Inferior parietal cortex (tissue), 1 donor: ENCODE measurements around the gene WSCD1.

ENCODE experiments used
- DNase-seq: peaks from one replicate; pipeline ENCODE4 v3.0.0-alpha.2; 2016; ENCODE audit errors: extremely low spot score

The WSCD1 gene

GRCh38 chr17:6085812-6086211 lies 15.6 kb downstream of the WSCD1 start:
- no peak for DNase-seq

GRCh38 chr17:6086603-6087400 lies 16.6 kb downstream of the WSCD1 start:
- no peak for DNase-seq

GRCh38 chr17:6088141-6088540 lies 18.0 kb downstream of the WSCD1 start:
- no peak for DNase-seq

DNA sequence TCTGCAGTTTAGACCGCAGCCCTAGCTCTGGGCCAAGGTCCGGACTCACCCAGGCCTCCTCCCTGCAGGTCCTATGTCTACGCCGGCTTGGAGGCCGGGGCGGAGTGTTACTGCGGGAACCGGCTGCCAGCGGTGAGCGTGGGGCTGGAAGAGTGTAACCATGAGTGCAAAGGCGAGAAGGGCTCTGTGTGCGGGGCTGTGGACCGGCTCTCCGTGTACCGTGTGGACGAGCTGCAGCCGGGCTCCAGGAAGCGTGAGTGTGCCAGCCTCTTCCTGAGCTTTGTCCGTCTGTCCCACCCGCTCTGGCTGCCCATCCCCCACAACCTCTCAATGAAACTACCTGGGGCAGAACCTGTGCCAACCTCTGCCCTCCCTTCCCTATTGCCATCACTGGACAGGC lies 20.1 kb downstream of the WSCD1 start:
- no peak for DNase-seq

- no peak for DNase-seq
These were observed 22.2 kb downstream of the WSCD1 start for GRCh38 chr17:6092182-6092902.

GRCh38 chr17:6092903-6093468 lies 22.8 kb downstream of the WSCD1 start:
- no peak for DNase-seq

DNA sequence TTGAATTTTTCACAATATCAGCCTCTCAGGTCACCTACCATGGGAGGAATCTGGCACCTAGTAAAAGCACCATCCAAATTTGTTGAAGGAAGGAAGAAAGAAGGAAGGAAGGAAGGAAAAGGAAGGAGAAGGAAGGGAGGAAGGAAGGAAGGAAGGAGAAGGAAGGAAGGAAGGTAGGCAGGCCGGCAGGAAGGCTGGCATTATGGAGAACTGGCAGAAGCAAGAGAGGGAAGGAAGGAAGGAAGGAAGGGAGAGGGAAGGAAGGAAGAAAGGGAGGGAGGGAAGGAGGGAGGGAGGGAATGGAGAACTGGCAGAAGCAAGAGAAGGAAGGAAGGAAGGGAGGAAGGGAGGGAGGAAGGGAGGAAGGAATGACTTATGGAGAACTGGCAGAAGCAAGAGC lies 24.3 kb downstream of the WSCD1 start:
- no peak for DNase-seq

DNA sequence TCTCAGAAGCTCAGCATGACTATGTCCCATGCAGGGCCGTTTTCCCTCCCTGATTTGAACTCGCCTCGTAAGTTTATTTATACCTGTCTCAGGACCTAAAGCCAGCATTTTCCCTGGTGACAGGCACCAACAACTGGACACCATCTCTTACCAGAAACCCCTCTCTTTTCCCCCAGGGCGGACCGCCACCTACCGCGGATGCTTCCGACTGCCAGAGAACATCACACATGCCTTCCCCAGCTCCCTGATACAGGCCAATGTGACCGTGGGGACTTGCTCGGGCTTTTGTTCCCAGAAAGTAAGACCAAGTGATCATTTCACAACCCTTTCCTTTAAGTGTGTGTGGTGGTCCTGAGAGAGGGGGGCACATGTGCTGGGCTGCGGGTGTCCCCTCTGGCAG lies 24.7 kb downstream of the WSCD1 start:
- no peak for DNase-seq

DNA sequence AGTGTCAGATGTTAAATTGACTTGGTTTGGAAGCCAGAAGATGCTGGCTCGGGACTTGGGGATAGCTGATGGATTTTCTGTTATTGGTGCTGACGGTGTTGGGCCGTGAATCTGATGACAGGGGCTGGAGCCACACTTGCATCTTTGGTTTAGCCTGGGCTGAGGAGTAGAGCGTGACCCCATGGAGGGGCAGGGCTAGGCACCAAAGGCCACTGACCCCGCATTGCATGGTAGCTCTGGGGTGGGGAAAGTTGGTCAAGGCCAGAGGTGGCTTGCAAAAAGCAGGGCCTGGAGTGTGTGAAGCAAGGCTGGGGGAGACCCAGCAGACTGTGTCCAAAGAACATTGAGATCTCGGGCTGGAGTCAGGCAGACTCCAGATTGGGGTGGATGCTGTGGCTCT lies 25.3 kb downstream of the WSCD1 start:
- DNase-seq: no peak

DNA sequence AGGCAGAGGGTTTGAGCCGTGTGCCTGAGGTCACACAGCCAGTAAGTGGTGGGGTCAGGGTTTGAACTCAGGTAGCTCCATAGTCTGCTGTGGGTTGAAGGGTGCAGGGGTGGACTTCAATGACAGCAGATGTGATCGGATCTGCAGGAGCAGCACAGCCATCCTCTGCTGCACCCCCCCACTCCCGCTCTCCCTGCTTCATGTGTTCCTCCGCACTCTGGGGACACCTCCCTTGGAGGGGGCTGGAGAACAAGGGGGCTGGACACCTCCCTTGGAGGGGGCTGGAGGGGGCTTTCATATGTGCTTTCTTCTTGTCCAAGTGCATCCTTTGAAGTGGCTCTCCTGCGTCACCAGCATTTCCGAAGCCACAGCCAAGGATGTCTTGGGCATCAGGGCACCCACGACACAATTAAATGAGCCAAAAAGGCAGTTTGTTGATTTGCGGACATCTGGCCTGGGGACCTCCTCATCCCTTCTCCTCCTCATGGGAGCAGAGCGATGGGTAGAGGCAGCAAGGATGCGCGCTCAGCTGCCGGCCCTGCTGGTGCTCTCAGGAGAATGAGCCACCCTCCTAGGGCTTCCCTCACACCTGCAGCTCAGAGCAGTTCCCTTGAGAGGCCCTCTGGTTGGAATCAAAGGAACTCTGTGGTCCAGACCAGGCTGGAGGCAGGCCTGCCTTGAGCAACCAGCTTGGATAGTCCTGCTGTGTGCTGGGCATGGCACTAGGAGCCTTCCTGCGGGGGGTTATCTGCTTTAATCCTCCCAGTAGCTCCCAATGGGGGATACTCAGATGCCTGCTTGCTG lies 26.2 kb downstream of the WSCD1 start:
- DNase-seq: no peak

DNA sequence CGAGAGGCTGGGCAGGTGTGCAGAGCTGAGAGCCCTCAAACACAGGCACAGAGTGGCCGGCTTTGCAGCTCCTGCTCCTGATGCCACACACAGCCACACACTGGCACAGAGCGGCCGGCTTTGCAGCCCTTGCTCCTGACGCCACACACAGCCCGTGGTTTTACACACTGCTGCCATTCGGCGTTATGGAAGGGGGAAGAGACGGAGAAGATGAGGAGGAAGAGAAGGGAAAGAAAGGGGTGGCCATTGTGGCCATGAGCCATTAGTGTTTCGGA lies 26.8 kb downstream of the WSCD1 start:
- DNase-seq: no peak

DNA sequence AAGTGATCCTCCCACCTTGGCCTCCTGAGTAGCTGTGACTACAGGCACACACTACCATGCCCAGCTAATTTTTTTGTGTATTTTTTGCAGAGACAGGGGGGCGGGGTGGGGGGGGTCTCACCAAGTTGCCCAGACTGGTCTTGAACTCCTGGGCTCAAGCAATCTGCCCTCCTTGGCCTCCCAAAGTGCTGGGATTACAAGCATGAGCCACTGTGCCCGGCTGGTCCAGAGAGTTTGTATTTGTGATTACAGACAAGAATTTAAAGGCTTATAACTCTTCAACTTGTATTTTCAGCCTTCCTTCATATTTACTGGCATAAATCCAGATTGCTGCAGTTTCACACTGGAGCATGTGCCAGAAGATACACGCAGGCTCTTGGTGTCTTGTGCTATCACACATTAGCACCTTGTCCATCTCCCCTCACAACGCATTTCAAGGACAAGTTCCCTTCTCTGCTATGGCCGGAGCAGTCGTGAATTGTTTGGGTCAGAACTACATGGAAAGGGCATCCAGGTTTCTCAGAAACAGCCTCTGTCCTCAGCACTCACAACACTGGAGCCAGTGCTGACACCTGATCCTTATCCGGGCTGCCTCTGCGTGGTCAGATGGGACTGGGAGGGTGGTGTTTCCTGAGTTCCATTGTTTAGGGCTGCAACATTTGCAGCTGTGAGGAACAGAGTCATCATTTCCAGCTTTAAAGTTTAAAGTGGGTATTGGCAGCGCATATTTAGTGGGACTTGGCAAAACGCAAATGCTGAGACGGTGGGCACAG lies 28.1 kb downstream of the WSCD1 start:
- no peak for DNase-seq

GRCh38 chr17:6098823-6099180 lies 28.6 kb downstream of the WSCD1 start:
- no peak for DNase-seq

GRCh38 chr17:6099492-6099891 lies 29.3 kb downstream of the WSCD1 start:
- no peak for DNase-seq

DNA sequence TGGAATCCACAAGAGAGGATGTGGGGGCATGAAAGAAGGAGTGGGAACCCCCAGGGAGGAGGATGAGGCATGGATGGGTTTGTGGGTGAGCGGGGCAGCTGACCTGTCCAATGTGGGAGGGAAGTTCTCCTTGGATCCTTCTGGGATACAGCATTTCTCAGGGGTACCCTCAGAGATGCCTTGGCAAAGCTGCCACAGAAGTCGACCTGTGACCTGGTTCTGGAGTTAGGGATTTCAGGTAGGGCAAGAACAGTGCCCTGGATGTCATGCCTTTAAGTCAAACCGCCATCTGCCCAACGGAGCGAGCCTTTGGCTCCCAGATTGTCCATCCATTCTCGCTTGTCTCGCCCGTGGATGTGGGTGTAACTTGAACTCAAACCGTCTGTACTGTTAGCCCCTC lies 30.0 kb downstream of the WSCD1 start:
- DNase-seq: no peak

GRCh38 chr17:6100891-6101500 lies 30.8 kb downstream of the WSCD1 start:
- no peak for DNase-seq

GRCh38 chr17:6101706-6102105 lies 31.5 kb downstream of the WSCD1 start:
- no peak for DNase-seq

- no peak for DNase-seq
These were observed 32.4 kb downstream of the WSCD1 start for GRCh38 chr17:6102615-6103014.

DNA sequence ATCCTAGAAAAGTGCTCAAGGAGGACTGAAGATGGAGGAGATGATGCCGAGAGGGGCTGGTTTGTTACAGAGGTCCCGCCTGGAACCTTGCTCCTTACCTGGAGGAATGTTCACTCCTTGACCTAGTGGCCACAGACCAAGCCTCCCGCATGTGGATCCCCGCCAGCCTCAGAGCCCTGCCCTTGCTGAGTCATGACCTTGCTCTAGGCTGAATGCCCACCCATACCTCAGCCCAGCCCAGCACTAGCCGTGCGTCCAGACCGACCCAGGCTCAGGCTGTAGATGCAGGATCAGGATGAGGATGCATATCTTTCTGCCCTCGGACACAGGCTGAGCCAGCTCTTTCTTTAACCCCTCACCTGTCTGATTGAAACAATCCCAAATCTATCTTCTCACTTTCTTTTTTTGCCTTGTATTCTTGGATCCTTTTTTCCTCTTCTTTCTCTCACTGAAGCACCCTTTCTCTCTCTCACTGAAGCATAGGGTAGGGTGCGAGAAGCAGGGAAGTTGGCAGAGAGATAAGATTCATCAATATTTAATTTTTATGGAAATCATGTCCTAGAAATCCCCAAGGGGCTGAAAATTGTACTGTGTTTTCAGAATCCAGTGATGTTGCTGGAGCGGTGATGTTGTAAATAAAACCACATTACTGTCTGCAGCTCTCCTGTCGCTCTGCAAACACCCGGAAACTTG lies 34.9 kb downstream of the WSCD1 start:
- DNase-seq: no peak

DNA sequence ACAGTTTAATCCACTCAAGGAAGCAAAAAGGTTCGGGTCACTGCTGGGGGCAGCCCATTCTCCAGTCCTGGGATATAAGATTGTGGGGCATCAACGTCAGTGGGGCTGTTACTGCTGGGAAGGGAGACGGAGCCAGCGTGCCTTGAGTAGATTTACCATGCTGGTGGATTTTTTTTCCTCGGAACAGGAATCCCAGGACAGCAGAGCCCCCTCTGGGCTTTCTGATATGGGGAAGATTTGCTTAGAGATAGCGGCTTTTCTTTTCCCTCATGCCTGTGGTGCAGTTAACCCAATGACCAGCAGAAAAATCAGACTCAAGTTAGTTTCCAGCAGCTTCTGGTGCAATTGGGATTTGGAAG lies 35.4 kb downstream of the WSCD1 start:
- no peak for DNase-seq

GRCh38 chr17:6106212-6106611 lies 36.0 kb downstream of the WSCD1 start:
- DNase-seq: no peak
